Measurements from ENCODE around the gene COL27A1.

Gene COL27A1

DNA sequence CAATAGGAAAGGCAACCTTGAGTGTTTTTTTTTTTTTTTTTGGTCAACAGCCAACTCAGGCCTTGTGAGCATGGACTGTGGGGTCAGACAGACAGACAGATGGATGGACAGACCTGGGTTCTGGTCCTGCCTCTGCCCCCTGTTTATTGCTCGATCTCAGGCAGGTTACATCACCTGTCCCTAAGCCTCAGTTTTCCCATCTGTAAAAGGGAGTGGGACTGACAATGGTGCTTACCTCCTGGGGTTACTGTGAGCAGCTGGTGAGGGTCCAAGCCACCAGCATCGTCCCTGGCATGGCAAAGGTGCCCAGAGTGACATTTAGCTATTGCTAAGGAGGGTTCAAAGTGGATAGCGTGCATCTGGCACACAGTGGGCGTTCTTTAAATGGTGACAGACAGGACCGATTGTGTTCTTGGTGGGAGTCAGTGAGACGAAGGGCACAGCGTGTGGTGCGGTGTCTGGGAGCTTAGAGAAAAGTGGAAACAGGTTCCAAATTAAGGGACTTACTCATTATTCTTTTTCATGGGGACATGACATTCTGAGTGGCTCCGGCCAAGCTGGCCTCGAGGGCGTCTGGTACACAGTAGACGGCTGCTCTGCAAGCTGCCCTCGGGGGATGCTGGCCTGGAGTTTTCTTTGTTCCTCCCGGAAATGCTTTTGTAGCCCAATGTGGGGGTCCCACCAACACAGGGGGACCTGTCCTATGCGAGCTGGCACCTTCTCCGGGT is 72.1 kb downstream of the COL27A1 start:
- DNase-seq (ENCODE audit: low spot score): no peak

- DNase-seq (ENCODE audit: low spot score): no peak
Measured at GRCh38 chr9:114228016-114228808, 72.9 kb downstream of the COL27A1 start.

DNA sequence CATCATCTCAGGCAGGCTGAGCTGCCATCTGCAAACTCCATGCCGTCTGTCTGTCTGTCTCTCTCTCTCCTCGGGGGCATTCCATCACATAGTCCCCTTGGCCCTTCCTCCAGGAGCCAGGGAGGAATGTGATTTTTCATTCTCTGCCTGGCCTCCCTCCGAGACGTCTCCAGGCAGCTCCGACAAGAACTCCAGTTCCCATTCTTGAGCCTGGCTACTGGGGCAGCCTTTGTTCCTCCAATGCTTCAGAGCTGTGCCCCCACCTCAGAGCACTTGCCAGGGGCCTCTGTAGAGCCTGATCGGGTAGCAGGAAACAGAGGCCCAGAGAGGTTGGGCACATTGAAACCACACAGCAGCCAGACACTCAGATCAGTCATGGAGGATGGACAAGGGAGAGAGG is 74.0 kb downstream of the COL27A1 start:
- no peak for DNase-seq (ENCODE audit: low spot score)

DNA sequence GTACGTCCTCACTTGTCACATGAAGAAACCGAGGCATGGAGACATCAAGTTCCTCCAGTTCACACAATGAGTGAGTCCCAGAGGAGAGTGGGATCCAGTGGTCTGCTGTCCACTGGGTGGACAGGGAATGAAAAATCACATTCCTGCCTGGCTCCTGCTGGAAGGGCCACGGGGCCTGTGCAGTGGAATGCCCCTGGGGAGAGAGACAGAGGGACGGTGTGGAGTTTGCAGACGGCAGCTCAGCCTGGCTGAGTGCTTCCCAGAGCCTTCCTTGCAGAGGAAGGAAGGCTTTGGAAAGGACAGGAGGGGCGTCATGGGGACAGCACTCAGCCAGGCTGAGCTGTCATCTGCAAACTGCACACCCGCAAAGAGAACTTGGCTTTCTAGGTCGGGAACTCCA is 74.7 kb downstream of the COL27A1 start:
- DNase-seq (ENCODE audit: low spot score): no peak

DNA sequence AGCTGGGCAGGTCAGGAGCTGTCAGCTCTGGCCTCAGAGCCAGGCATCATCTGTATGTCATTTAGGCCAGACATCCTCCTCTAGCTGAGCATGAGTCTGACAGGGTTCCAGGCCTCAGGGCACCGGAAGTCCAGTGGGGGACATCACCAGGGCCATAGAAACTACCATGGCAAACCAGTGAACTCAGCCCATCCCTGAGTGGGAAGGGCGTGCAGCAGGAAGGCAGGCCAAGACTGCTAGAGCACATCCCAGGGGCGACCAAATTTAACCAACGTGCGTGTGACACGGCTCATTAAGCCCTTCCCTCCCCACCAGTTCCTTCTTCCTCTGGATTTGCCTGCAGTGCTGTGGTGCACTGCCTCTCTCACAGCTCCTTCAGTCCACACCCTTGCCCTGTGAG is 75.9 kb downstream of the COL27A1 start:
- no peak for DNase-seq (ENCODE audit: low spot score)

GRCh38 chr9:114231719-114232449 is 76.5 kb downstream of the COL27A1 start:
- no peak for DNase-seq (ENCODE audit: low spot score)

GRCh38 chr9:114233491-114234185 is 78.3 kb downstream of the COL27A1 start:
- DNase-seq (ENCODE audit: low spot score): no peak

GRCh38 chr9:114235033-114235661 is 79.8 kb downstream of the COL27A1 start:
- no peak for DNase-seq (ENCODE audit: low spot score)

GRCh38 chr9:114236391-114237138 is 81.2 kb downstream of the COL27A1 start:
- DNase-seq (ENCODE audit: low spot score): no peak

DNA sequence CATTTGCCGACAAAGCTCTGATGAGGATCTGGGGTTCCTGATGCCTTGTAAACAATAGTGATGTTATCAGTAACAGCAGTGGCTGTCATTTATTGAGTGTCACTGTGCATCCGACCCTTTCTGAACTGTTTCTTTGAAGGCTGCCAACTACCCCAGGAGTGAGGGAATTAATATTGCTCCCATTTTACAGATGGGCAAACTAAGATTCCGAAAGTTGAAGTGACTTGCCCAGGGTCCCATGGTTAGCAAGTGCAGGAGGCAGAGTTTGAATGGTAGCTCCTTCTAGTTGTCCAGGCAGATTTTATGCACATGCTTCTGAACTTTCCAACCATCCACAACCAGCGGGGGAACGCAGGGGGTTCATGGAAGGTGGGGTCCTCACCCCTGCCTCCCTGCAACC is 81.9 kb downstream of the COL27A1 start:
- no peak for DNase-seq (ENCODE audit: low spot score)

GRCh38 chr9:114237781-114238180 is 82.4 kb downstream of the COL27A1 start:
- no peak for DNase-seq (ENCODE audit: low spot score)

GRCh38 chr9:114238472-114238871 is 83.1 kb downstream of the COL27A1 start:
- no peak for DNase-seq (ENCODE audit: low spot score)

DNA sequence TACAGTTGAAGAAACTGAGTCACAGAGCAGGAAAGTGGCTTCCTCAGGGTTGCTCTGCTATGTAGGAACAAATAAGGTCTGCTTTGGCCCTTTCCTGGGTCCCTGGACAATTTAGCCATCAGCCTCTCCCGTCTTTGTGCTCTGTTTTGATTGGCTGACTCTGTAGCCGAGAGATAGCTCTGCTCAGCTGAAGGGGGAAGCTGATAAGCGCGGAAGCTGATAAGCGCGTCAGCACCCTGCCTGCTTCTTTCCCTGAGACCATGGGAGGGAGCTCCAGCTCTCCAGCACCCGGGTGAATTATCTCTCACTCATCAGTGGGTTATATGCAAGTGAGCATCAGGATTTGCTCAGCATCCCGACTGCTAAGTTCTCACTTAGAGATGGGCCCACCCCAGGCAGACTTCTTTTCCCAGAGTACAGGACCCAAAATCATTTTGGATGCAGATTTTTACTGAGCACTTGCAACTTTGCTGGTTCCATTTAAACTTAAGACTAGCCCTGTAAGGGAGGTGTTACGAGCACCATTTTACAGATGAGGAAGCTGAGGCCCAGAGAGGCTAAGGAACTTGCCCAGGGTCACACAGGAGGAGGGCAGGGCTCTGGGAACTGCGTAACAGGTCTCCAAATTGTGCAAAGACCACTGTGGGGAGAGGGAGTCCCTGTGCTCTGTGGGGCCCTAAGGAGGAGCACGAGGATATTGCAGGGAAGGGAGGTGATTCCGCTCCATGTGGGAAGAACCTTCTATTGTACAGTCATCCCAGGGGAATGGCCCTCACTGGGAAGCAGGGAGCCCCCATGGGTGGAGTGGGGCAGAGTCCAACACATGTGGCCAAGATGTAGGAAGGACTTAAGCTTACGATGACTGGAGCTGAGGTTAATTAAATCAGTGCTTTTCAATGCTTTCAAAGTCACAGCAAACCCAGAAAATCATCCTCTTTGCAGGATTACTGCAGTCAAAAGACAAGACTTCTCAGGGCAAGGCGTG is 83.8 kb downstream of the COL27A1 start:
- DNase-seq (ENCODE audit: low spot score): peak; percentile 56

- no peak for DNase-seq (ENCODE audit: low spot score)
Measured at GRCh38 chr9:114240216-114240615, 84.9 kb downstream of the COL27A1 start.

DNA sequence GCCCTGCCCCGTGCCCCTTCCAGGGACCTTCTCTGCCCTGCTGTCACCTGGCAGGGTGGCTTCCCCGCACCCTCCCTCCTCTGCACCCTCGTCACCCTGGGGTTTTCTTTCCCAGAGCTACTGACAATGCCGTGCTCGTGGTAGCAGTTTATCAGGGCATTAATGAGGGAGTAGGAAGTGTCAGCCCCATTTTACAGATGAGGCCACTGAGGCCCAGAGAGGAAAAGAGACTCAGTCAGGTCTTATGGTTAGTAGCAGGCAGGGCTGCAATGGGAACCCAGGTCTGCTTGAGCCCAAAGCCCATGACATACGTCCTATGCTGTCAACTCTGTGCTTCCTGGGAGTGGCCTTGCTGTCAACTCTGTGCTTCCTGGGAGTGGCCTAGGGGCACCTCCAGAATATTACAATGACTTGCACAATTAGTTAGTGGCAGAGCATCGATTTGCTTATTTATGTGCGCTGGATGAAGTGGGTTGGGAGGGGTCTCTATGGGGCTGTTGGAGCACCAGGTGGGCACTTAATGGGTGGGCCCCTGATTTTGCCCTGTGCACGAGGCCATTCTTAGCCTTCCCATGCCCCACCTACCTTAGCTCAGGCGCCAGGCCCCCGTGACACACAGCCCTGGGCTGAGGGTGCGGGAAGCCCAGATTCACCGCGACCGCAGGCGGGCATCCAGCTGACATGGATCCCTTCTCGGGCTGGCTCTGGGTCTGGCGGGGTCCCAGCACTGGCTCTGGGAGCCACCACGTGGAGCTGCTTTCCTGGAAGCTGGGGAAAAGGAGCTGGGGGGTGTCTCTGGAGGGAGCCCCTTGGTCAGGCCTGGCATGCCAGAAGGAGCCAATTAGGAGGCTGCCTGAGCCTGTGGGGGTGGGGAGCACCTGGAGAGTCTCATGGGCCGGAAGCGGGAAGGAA is 85.6 kb downstream of the COL27A1 start:
- no peak for DNase-seq (ENCODE audit: low spot score)

GRCh38 chr9:114242837-114243236 is 87.5 kb downstream of the COL27A1 start:
- DNase-seq (ENCODE audit: low spot score): no peak

GRCh38 chr9:114243240-114243639 is 87.9 kb downstream of the COL27A1 start:
- DNase-seq (ENCODE audit: low spot score): no peak

- DNase-seq (ENCODE audit: low spot score): no peak
Measured at GRCh38 chr9:114244570-114244969, 89.2 kb downstream of the COL27A1 start.

DNA sequence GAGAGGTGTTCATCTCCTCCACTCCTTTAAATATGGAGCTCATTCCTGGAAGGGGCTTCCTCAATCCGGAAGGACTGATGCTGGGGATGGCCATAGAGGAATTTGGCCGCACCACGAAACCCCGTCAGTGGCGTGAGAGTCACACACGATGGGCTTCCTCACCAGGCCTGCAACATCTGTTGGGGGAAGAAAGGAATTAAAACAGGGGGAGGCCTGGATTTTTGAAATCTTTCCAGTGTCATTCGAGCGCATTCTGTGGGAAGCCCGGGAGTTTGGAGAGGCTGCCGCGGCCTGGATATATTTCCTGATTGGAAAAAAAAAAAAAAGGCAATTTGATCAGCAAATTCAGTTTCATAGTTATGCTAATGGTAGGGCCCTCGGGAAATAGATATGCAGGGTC is 91.2 kb downstream of the COL27A1 start:
- no peak for DNase-seq (ENCODE audit: low spot score)
